SJCRH30 (cell line): ENCODE results near the gene PARM1. TPM values are rescaled to one million over a fixed set of nuclear protein-coding genes. Genes with fewer than 3 reads are reported as not detected.

ENCODE experiments used
- DNase-seq, 2 experiments: peaks; one replicate each; pipeline ENCODE4 v3.0.0-alpha.2; 2015 to 2020
- H3K27ac ChIP-seq: fragments of 250-450 bp; sonication (Bioruptor Pico); 2 replicates; pipeline ENCODE4 v1.5.1; 2020; ENCODE audit warnings: mild to moderate bottlenecking, moderate library complexity
- H3K27me3 ChIP-seq: fragments of 250-450 bp; sonication (Bioruptor Pico); 2 replicates; pipeline ENCODE4 v1.5.1; 2020; ENCODE audit warnings: mild to moderate bottlenecking, moderate library complexity
- H3K36me3 ChIP-seq: fragments of 250-450 bp; sonication (Bioruptor Pico); 2 replicates; pipeline ENCODE4 v1.5.1; 2020; ENCODE audit warnings: mild to moderate bottlenecking, moderate library complexity
- H3K4me1 ChIP-seq: fragments of 250-450 bp; sonication (Bioruptor Pico); 2 replicates; pipeline ENCODE4 v1.5.1; 2020; ENCODE audit warnings: mild to moderate bottlenecking, moderate library complexity
- H3K4me3 ChIP-seq: fragments of 250-450 bp; sonication (Bioruptor Pico); 2 replicates; pipeline ENCODE4 v1.5.1; 2020; ENCODE audit warnings: mild to moderate bottlenecking, moderate library complexity
- H3K9me3 ChIP-seq: fragments of 250-450 bp; sonication (Bioruptor Pico); replicated peaks from 2 replicates; pipeline ENCODE4 v1.5.1; 2020; ENCODE audit warnings: mild to moderate bottlenecking, moderate library complexity
- total RNA-seq: library from RNA; depleted of rRNA; stranded (reverse); fragments of >200 nt; shearing (Covaris generic); gene quantifications from 2 replicates; pipeline ENCODE4 v1.2.3, GENCODE V29; 2014

PARM1 gene
- total RNA-seq, 1 experiment from 2014 or later, result 128 TPM

GRCh38 chr4:75016472-75016871 is 83.6 kb downstream of the PARM1 start:
- H3K27me3 ChIP-seq, result no peaks in the 10 kb centered on the region
- no peak overlapping the region for H3K4me3 ChIP-seq
- DNase-seq, result no peak
- H3K4me1 ChIP-seq, result no peaks in the 10 kb centered on the region
- H3K36me3 ChIP-seq, result peaks cover 26% of the 10 kb centered on the region
- H3K9me3 ChIP-seq, result no peaks in the 10 kb centered on the region
- no peak overlapping the region for H3K27ac ChIP-seq

- Histone ChIP-seq H3K27ac (no peak overlapping the region), H3K4me3 (no peak overlapping the region)
These were observed 86.0 kb downstream of the PARM1 start for GRCh38 chr4:75018811-75019479.

GRCh38 chr4:75025431-75025830 is 92.5 kb downstream of the PARM1 start:
- Histone ChIP-seq H3K27ac (no peak overlapping the region), H3K4me1 (no peaks in the 10 kb centered on the region), H3K4me3 (no peak overlapping the region), H3K36me3 (0 out of 2 replicates have a peak, but pooled peaks cover 2% of the 10 kb centered on the region), H3K27me3 (no peaks in the 10 kb centered on the region), H3K9me3 (no peaks in the 10 kb centered on the region; the same call in 1 of the 2 replicates)
- DNase-seq, result no peak

More at GRCh38 chr4:75018811-75019479, 86.0 kb downstream of the PARM1 start:
- Histone ChIP-seq H3K9me3 (no peaks in the 10 kb centered on the region; the same call in 1 of the 2 replicates), H3K4me1 (no peaks in the 10 kb centered on the region), H3K27me3 (no peaks in the 10 kb centered on the region), H3K36me3 (peaks cover 16% of the 10 kb centered on the region)
- no peak for DNase-seq

- H3K27ac ChIP-seq, result no peak overlapping the region
- DNase-seq, result no peak
- H3K9me3 ChIP-seq, result no peaks in the 10 kb centered on the region; the same call in 1 of the 2 replicates
- H3K4me3 ChIP-seq, result no peak overlapping the region
- H3K4me1 ChIP-seq, result no peaks in the 10 kb centered on the region
- 0 out of 2 replicates have a peak, but pooled peaks cover 2% of the 10 kb centered on the region for H3K36me3 ChIP-seq
- no peaks in the 10 kb centered on the region for H3K27me3 ChIP-seq
These were observed 95.4 kb downstream of the PARM1 start for GRCh38 chr4:75028196-75028854.

- H3K27me3 ChIP-seq, result no peaks in the 10 kb centered on the region
- H3K4me3 ChIP-seq, result no peak overlapping the region
- H3K4me1 ChIP-seq, result no peaks in the 10 kb centered on the region
- H3K27ac ChIP-seq, result no peak overlapping the region
- no peak for DNase-seq
- 0 out of 2 replicates have a peak, but pooled peaks cover 3% of the 10 kb centered on the region for H3K36me3 ChIP-seq
- H3K9me3 ChIP-seq, result no peaks in the 10 kb centered on the region
These were observed 97.1 kb downstream of the PARM1 start for GRCh38 chr4:75030028-75030427.

DNA sequence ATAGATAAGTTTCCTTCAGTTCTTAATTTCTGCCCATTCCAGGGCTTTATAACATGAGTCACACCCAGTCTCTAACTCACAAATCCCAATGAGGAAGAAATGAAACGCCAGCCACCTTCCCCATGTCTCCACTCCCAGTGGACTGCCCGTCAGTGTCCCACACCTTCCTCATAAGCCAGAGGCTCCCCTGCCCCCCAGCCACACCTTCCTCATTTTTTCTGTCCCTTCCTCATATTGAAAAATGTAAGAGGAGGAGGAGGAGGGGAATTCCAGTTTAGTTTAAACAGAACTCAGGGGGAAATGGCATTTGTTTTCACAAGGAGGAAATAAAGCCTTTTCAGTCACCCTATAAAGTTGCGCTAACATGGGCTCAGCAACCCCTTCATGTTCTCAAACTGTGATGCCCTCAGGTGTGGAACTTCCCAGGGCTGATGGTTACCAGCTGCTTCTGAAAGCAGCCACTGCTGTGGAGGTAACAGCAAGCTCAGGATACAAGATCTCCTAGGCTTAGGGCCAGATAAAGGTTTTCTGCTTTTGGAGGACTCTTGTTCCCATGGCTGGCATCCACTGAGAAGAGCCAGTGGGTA is 97.8 kb downstream of the PARM1 start:
- H3K36me3 ChIP-seq, result peaks cover 4% of the 10 kb centered on the region; the same call in 1 of the 2 replicates
- DNase-seq, result no peak
- no peak overlapping the region for H3K27ac ChIP-seq
- no peaks in the 10 kb centered on the region for H3K9me3 ChIP-seq
- no peak overlapping the region for H3K4me3 ChIP-seq
- H3K27me3 ChIP-seq, result no peaks in the 10 kb centered on the region
- no peaks in the 10 kb centered on the region for H3K4me1 ChIP-seq

DNA sequence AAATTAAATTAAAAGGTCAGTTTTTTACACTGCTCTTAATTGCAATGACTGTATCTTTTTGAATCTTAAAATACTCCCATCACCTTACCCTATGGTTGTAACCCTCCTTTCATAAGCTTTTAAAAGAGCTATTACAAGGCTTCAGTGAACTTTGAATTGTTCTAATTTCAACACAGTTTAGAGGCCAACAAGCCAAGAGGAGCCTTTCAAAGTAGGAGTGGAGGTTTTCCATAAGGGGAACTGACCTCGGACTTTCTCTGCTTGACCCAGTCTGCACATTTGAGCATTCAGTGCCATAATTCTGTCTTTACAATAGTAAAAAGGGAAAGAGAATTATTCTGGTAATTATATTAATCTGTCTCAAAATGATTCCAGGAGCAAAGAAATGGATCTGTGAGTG is 98.9 kb downstream of the PARM1 start:
- Histone ChIP-seq H3K4me3 (no peak overlapping the region), H3K27me3 (no peaks in the 10 kb centered on the region), H3K36me3 (peaks cover 7% of the 10 kb centered on the region; the same call in 1 of the 2 replicates), H3K4me1 (no peaks in the 10 kb centered on the region), H3K27ac (no peak overlapping the region), H3K9me3 (no peaks in the 10 kb centered on the region)
- no peak for DNase-seq

DNA sequence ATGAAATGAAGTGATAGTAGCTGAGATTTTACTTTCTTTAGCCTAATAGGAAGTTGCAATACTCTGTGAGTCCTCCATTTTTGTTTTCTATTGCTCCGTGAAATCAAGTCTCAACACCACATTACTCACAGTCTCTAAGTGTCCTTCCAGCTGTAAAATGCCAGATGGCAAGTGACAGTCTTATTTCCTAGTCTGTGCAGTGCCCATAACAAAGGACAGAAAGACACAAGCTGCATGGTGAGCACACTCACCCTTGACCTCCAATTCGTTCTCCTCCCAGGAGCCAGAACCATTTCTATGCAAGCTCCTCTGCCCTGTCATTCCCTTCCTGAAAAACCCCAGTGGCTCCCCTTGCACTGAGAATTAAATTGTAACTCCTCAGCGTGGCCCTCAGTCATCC is 101.6 kb downstream of the PARM1 start:
- Histone ChIP-seq H3K27me3 (no peaks in the 10 kb centered on the region), H3K27ac (no peak overlapping the region), H3K4me1 (no peaks in the 10 kb centered on the region), H3K9me3 (no peaks in the 10 kb centered on the region), H3K36me3 (peaks cover 10% of the 10 kb centered on the region), H3K4me3 (no peak overlapping the region)
- DNase-seq, result no peak

- Histone ChIP-seq H3K27me3 (no peaks in the 10 kb centered on the region), H3K4me3 (no peak overlapping the region), H3K9me3 (peaks cover 3% of the 10 kb centered on the region; the same call in 1 of the 2 replicates), H3K36me3 (peaks cover 14% of the 10 kb centered on the region), H3K27ac (no peak overlapping the region), H3K4me1 (peaks cover 2% of the 10 kb centered on the region; the same call in 1 of the 2 replicates)
- no peak for DNase-seq
These were observed 102.4 kb downstream of the PARM1 start for GRCh38 chr4:75035321-75035720.

DNA sequence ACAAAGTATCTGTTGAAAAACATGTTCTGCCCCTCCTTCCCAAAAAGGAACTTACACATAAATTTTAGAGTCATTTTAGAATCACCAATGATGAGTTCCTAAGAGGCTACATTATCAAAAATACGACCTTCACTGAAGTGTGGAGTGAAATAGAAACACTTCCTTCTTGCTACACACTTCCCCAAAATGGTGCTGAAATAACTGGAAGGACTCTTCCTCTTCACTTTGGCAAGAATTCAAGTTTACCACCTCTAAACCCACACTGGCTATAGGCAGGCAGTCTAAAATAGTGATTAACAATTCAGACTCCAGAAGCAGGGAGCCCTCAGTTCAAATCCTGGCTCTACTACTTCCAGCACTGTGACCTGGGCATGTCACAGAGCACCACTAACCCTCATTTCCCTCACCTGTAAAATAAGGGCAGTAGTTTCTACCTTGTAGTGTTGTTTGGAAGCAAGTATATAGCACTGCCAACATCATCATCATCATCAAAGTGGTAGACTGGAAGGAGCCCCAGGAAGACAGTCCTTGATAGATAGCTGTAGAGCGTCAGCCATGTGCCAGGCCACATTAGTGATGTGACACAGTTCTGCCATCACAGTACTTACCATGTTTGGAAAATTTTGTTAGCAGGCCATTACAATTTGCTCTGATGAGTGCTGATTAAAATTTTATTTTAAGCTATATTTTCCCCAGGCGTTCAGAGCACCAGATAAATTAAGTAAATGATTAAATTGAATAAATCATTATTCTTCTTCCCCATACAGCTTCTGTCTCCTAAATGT is 103.3 kb downstream of the PARM1 start:
- H3K4me1 ChIP-seq, result peaks cover 4% of the 10 kb centered on the region; the same call in 1 of the 2 replicates
- no peak overlapping the region for H3K27ac ChIP-seq
- H3K4me3 ChIP-seq, result no peak overlapping the region
- peaks cover 16% of the 10 kb centered on the region for H3K36me3 ChIP-seq
- DNase-seq, result no peak
- H3K9me3 ChIP-seq, result peaks cover 9% of the 10 kb centered on the region; the same call in 1 of the 2 replicates
- H3K27me3 ChIP-seq, result no peaks in the 10 kb centered on the region

GRCh38 chr4:75037252-75037651 is 104.3 kb downstream of the PARM1 start:
- peaks cover 20% of the 10 kb centered on the region for H3K36me3 ChIP-seq
- no peak overlapping the region for H3K27ac ChIP-seq
- no peak overlapping the region for H3K4me3 ChIP-seq
- H3K9me3 ChIP-seq, result peaks cover 9% of the 10 kb centered on the region; the same call in 1 of the 2 replicates
- no peaks in the 10 kb centered on the region for H3K27me3 ChIP-seq
- no peak for DNase-seq
- peaks cover 4% of the 10 kb centered on the region; the same call in 1 of the 2 replicates for H3K4me1 ChIP-seq

DNA sequence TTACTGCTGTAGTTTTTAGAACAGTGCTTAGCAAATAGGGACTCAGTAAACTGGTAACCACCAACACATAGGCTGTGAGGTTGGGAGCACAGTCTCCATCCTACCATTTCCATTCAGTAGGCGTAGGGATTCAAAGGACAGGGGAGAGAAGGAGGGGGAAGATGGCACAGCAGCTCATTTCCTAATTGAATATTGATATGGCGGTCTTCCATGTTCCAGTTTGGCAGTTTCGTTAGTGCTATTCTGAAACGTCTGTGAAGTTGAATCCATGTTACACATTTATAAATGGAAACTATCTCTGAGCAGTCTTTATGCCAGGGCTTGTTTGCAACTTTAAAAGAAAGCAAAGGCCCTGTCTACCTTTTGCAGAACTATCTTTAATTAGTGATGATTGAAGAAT is 105.5 kb downstream of the PARM1 start:
- no peaks in the 10 kb centered on the region for H3K27me3 ChIP-seq
- H3K36me3 ChIP-seq, result peaks cover 25% of the 10 kb centered on the region
- H3K9me3 ChIP-seq, result peaks cover 9% of the 10 kb centered on the region; the same call in 1 of the 2 replicates
- peaks cover 4% of the 10 kb centered on the region; the same call in 1 of the 2 replicates for H3K4me1 ChIP-seq
- H3K4me3 ChIP-seq, result no peak overlapping the region
- H3K27ac ChIP-seq, result no peak overlapping the region
- DNase-seq, result no peak

DNA sequence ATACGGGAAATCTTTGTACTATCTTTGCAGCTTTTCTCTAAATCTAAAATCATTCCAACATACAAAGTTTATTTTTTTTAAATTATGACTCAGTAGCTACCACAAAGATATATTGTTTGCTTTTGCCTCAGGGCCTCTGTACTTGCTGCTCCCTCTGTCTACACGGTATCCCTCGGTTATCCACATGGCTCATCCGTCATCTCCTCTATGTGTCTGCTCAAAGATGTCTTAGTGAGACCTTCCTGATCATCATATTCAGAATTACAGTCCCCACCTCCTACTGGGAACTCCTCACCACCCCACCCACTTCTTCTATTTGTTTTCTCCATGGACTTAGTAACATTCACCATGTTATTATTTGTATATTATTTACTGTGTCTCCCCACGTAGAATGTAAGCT is 107.8 kb downstream of the PARM1 start:
- H3K27ac ChIP-seq, result no peak overlapping the region
- no peak for DNase-seq
- H3K36me3 ChIP-seq, result peaks cover 23% of the 10 kb centered on the region
- H3K27me3 ChIP-seq, result no peaks in the 10 kb centered on the region
- peaks cover 9% of the 10 kb centered on the region; the same call in 1 of the 2 replicates for H3K9me3 ChIP-seq
- no peak overlapping the region for H3K4me3 ChIP-seq
- peaks cover 4% of the 10 kb centered on the region; the same call in 1 of the 2 replicates for H3K4me1 ChIP-seq

- H3K27ac ChIP-seq, result no peak overlapping the region
- no peaks in the 10 kb centered on the region for H3K27me3 ChIP-seq
- no peak overlapping the region for H3K4me3 ChIP-seq
- peaks cover 4% of the 10 kb centered on the region; the same call in 1 of the 2 replicates for H3K4me1 ChIP-seq
- H3K36me3 ChIP-seq, result peaks cover 19% of the 10 kb centered on the region
- no peak for DNase-seq
- peaks cover 9% of the 10 kb centered on the region; the same call in 1 of the 2 replicates for H3K9me3 ChIP-seq
These were observed 109.8 kb downstream of the PARM1 start for GRCh38 chr4:75042601-75043208.
